Measurements from ENCODE around the gene ZCRB1.
A peak's percentile ranks its signal among the peaks of the same experiment; 100 is the strongest.
"Not testable (repeated sequence)": the region's sequence is repeated elsewhere in the genome, so short reads cannot be mapped to it uniquely, and the experiment has no call there.

ZCRB1 gene

DNA sequence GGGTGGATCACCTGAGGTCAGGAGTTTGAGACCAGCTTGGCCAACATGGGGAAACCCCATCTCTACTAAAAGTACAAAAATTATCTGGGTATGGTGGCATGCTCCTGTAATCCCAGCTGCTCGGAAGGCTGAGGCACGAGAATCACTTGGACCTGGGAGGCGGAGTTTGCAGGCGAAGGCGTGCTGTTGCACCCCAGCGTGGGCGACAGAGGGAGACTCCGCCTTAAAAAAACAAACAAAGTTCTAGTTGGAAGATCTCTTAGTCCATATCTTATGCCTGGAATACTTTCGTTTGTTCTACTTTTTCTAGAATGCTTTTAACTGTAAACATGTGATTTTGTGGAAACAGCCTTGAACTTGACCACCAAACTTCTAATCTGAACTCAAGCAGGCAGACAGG, 38.8 kb upstream of the ZCRB1 start:
- TF ChIP-seq, protein P1, sequence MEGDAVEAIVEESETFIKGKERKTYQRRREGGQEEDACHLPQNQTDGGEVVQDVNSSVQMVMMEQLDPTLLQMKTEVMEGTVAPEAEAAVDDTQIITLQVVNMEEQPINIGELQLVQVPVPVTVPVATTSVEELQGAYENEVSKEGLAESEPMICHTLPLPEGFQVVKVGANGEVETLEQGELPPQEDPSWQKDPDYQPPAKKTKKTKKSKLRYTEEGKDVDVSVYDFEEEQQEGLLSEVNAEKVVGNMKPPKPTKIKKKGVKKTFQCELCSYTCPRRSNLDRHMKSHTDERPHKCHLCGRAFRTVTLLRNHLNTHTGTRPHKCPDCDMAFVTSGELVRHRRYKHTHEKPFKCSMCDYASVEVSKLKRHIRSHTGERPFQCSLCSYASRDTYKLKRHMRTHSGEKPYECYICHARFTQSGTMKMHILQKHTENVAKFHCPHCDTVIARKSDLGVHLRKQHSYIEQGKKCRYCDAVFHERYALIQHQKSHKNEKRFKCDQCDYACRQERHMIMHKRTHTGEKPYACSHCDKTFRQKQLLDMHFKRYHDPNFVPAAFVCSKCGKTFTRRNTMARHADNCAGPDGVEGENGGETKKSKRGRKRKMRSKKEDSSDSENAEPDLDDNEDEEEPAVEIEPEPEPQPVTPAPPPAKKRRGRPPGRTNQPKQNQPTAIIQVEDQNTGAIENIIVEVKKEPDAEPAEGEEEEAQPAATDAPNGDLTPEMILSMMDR (IDR thresholded peaks at IDR 0.05; ENCODE audit: insufficient read depth, low read length, poor library complexity, severe bottlenecking) = no peak
- Histone ChIP-seq H3K36me3 (ENCODE audit: control insufficient read depth, insufficient read depth, low read length) (no peaks in the 10 kb centered on the region), H3K4me3 (replicated peaks; ENCODE audit: low read depth, low read length) (no peak overlapping the region), H3K27me3 (replicated peaks; ENCODE audit: control insufficient read depth, insufficient read depth, low read length) (no peaks in the 10 kb centered on the region)
- no peak for DNase-seq (ENCODE audit: extremely low read depth, insufficient read length)

DNA sequence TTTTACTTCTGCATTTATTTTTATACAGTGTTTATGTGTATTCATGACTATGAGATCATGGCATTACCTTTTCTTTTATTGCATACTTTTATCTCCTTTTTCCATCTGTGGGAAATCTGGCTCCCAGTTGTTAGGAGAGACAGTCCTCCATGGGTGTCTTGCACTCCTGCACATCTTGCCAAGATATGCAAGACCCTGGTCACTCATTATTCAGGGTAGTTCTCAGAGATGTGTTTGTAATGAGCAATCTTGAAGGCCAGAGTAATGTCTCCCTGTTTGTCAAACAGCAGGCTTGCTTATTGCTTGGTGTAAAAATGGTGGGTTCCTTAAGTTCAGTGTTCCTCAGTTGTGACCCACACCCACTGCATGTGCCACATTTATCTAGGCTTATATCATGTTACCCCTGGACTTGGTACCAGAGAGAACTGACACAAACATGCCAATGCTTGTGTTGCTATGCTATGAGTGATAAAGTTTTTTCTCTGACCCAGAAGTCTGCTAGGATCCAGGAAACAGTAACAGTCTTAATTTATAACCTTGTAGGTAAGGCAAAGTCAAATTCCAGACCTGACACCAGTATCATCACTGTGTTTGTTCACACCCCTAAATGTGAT, 36.9 kb upstream of the ZCRB1 start:
- no peak for DNase-seq (ENCODE audit: extremely low read depth, insufficient read length)
- Histone ChIP-seq H3K27me3 (replicated peaks; ENCODE audit: control insufficient read depth, insufficient read depth, low read length) (no peaks in the 10 kb centered on the region), H3K4me3 (replicated peaks; ENCODE audit: low read depth, low read length) (no peak overlapping the region), H3K36me3 (ENCODE audit: control insufficient read depth, insufficient read depth, low read length) (no peaks in the 10 kb centered on the region)
- TF ChIP-seq, protein P1 (IDR thresholded peaks at IDR 0.05; ENCODE audit: insufficient read depth, low read length, poor library complexity, severe bottlenecking) = no peak

DNA sequence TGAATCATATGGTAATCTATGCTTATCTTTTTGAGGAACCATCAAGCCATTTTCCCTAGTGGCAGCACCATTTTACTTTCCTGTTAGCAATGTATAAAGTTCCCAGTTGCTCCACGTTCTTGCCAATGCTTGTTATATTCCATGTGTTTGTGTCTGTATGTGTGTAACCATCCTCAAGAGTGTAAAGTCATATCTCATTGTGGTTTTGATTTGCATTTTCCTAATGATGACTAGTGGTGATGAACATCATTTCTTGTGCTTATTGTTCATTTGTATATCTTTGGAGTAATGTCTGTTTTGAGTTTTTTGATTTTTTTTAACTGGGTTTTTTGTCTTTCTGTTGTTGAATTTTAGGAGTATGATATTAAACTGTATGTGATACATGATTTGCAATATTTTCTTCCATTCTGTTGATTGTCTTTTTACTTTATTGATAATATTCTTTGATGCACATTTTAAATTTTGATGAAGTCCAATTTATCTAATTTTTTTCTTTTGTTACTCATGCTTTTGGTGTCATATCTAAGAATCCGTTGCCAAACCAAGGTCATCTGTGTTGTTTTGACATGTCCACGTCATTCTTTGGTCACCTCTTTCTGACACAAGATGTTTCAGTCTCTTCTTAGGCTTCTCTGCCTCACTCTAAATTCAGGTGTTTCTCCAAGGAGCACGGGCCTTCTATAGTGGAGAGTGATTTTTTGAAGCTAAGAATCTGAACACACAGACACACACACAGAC, 36.2 kb upstream of the ZCRB1 start:
- Histone ChIP-seq H3K4me3 (replicated peaks; ENCODE audit: low read depth, low read length) (no peak overlapping the region), H3K27me3 (replicated peaks; ENCODE audit: control insufficient read depth, insufficient read depth, low read length) (no peaks in the 10 kb centered on the region)

DNA sequence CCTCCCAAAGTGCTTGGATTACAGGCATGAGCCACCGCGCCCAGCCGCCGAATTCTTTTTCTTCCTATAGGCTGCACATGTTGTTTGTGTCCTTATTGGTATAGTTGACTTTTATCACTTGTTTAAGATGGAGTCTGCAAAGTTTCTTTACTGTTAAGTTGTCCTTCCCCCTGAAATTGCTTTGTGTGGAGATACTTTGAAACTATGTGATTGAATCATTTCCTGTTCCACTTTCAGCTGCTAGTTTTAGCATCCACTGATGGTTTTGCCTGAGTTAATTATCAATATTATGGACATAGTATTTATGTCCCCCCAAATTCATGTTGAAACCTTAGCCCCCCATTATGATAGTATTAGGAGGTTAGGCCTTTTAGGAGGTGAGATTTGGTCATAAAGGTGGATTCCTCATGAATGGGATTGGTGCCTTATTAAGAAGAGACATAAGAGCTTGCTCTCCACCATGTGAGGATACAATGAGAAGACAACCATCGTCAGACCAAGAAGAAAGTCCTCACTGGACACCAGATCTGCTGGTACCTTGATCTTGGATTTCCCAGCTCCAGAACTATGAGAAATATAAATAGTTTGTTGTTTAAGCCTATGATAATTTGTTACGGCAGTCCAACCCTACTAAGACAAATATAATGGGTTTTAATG, 35.0 kb upstream of the ZCRB1 start:
- no peak overlapping the region for H3K4me3 ChIP-seq (replicated peaks; ENCODE audit: low read depth, low read length)
- H3K36me3 ChIP-seq (ENCODE audit: control insufficient read depth, insufficient read depth, low read length) = peaks cover 3% of the 10 kb centered on the region; the same call in 1 of the 2 replicates
- no peaks in the 10 kb centered on the region for H3K27me3 ChIP-seq (replicated peaks; ENCODE audit: control insufficient read depth, insufficient read depth, low read length)
- TF ChIP-seq, protein P1 (IDR thresholded peaks at IDR 0.05; ENCODE audit: insufficient read depth, low read length, poor library complexity, severe bottlenecking) = no peak
- peak; percentile 30 for DNase-seq (ENCODE audit: extremely low read depth, insufficient read length)

More for the DNA sequence above, 36.2 kb upstream of the ZCRB1 start:
- TF ChIP-seq, protein P1 (IDR thresholded peaks at IDR 0.05; ENCODE audit: insufficient read depth, low read length, poor library complexity, severe bottlenecking) = no peak
- no peaks in the 10 kb centered on the region for H3K36me3 ChIP-seq (ENCODE audit: control insufficient read depth, insufficient read depth, low read length)
- no peak for DNase-seq (ENCODE audit: extremely low read depth, insufficient read length)

DNA sequence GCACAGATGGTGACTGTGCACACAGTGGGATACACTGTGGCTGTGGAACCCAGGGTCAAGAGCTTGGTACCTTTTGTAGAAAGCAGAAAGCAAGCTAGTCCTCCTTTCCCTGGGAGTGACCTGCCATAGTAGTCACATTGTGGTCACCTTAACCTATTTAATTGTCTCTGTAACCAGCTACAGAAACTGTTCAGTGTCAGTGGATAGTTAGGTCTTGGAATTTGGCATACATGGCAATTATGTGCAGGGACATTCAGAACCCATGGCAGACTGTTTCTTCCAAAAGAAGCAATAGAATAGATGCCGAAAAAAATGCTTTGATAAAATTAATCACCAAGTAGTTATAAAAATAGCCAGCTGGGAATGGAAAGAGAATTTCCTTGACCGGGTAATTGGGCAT, 30.4 kb upstream of the ZCRB1 start:
- Histone ChIP-seq H3K36me3 (ENCODE audit: control insufficient read depth, insufficient read depth, low read length) (peaks cover 3% of the 10 kb centered on the region), H3K4me3 (replicated peaks; ENCODE audit: low read depth, low read length) (no peak overlapping the region), H3K27me3 (replicated peaks; ENCODE audit: control insufficient read depth, insufficient read depth, low read length) (no peaks in the 10 kb centered on the region)
- TF ChIP-seq, protein P1 (IDR thresholded peaks at IDR 0.05; ENCODE audit: insufficient read depth, low read length, poor library complexity, severe bottlenecking) = no peak
- DNase-seq (ENCODE audit: extremely low read depth, insufficient read length) = no peak

DNA sequence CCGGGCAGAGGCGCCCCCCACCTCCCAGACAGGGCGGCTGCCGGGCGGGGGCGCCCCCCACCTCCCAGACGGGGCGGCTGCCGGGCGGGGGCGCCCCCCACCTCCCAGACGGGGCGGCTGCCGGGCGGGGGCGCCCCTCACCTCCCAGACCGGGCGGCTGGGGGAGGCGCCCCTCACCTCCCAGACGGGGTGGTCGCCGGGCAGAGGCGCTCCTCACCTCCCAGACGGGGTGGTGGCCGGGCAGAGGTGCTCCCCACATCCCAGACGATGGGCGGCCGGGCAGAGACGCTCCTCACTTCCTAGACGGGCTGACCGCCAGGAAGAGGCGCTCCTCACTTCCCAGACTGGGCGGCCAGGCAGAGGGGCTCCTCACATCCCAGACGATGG, 24.1 kb upstream of the ZCRB1 start:
- H3K27me3 ChIP-seq (replicated peaks; ENCODE audit: control insufficient read depth, insufficient read depth, low read length); DNase-seq (ENCODE audit: extremely low read depth, insufficient read length); H3K36me3 ChIP-seq (ENCODE audit: control insufficient read depth, insufficient read depth, low read length); H3K4me3 ChIP-seq (replicated peaks; ENCODE audit: low read depth, low read length): not testable (repeated sequence)

DNA sequence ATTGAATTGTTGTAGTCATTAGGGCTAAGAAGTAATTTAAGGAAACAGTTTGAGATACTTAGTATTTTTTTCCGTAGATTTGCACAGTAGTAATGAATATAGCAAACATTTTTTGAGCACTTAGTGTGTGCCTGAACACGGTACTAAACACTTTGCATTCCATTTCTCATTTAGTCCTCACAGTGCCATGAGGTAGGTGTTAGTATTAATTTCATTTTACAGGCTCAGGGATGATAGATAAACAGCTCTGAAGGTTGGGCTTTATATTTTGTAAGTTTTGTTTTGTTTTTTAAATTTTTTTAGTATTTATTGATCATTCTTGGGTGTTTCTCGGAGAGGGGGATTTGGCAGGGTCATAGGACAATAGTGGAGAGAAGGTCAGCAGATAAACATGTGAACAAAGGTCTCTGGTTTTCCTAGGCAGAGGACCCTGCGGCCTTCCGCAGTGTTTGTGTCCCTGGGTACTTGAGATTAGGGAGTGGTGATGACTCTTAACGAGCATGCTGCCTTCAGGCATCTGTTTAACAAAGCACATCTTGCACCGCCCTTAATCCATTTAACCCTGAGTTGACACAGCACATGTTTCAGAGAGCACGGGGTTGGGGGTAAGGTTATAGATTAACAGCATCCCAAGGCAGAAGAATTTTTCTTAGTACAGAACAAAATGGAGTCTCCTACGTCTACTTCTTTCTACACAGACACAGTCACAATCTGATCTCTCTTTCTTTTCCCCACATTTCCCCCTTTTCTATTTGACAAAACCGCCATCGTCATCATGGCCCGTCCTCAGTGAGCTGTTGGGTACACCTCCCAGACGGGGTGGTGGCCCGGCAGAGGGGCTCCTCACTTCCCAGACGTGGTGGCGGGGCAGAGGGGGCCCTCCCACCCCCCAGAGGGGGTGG, 23.5 kb upstream of the ZCRB1 start:
- not testable (repeated sequence) for H3K4me3 ChIP-seq (replicated peaks; ENCODE audit: low read depth, low read length); H3K36me3 ChIP-seq (ENCODE audit: control insufficient read depth, insufficient read depth, low read length); DNase-seq (ENCODE audit: extremely low read depth, insufficient read length); H3K27me3 ChIP-seq (replicated peaks; ENCODE audit: control insufficient read depth, insufficient read depth, low read length)
